Activated CD4-positive, CD25-positive, alpha-beta regulatory T cell treated with anti-CD3 and anti-CD28 coated beads, Interleukin-2, amount 50 U/mL, for 72 hours (primary cell): ENCODE results near the gene DOLPP1.

Source experiments
- DNase-seq: peaks from one replicate; pipeline ENCODE4 v3.0.0; 2021

The DOLPP1 gene

GRCh38 chr9:129080601-129081387 lies at the start of gene DOLPP1:
DOLPP1 (plus strand) TSS chr9:129081111; CDS start chr9:129081132, 21 bp downstream.
- DNase-seq: peak; percentile 97

- DNase-seq: no peak
These were observed 49.4 kb upstream of the DOLPP1 start for GRCh38 chr9:129031514-129031913.

- DNase-seq: no peak
These were observed 48.3 kb upstream of the DOLPP1 start for GRCh38 chr9:129032541-129033159.

- no peak for DNase-seq
These were observed 47.7 kb upstream of the DOLPP1 start for GRCh38 chr9:129033216-129033615.

- DNase-seq: peak; percentile 40
These were observed 45.1 kb upstream of the DOLPP1 start for GRCh38 chr9:129035838-129036237.

GRCh38 chr9:129036241-129036922 lies 44.5 kb upstream of the DOLPP1 start, which contains the start of gene MIGA2:
MIGA2 (plus strand) TSS chr9:129036626; CDS start chr9:129040595, 3,969 bp downstream.
- peak; percentile 89 for DNase-seq

- DNase-seq: no peak
These were observed 43.8 kb upstream of the DOLPP1 start for GRCh38 chr9:129036923-129037766.

GRCh38 chr9:129037767-129038098 lies 43.2 kb upstream of the DOLPP1 start:
- no peak for DNase-seq

GRCh38 chr9:129038109-129038852 lies 42.6 kb upstream of the DOLPP1 start:
- no peak for DNase-seq

- DNase-seq: no peak
These were observed 40.7 kb upstream of the DOLPP1 start for GRCh38 chr9:129040113-129040643.

- DNase-seq: no peak
These were observed 38.9 kb upstream of the DOLPP1 start for GRCh38 chr9:129042016-129042415.

- no peak for DNase-seq
These were observed 28.3 kb upstream of the DOLPP1 start for GRCh38 chr9:129052592-129052991.

- DNase-seq: no peak
These were observed 27.9 kb upstream of the DOLPP1 start for GRCh38 chr9:129053020-129053419.

GRCh38 chr9:129054163-129054851 lies 26.6 kb upstream of the DOLPP1 start:
- no peak for DNase-seq

GRCh38 chr9:129058965-129059795 lies 21.7 kb upstream of the DOLPP1 start:
- DNase-seq: no peak

- DNase-seq: no peak
These were observed 20.8 kb upstream of the DOLPP1 start for GRCh38 chr9:129059796-129060785.

GRCh38 chr9:129060991-129061390 lies 19.9 kb upstream of the DOLPP1 start:
- DNase-seq: no peak

GRCh38 chr9:129063061-129063460 lies 17.9 kb upstream of the DOLPP1 start:
- no peak for DNase-seq

- DNase-seq: no peak
These were observed 16.4 kb upstream of the DOLPP1 start for GRCh38 chr9:129064499-129064908.
